Measurements from ENCODE around the gene ANKRD13B. TPM values are rescaled to one million over a fixed set of nuclear protein-coding genes. Genes with fewer than 3 reads are reported as not detected.

ANKRD13B gene
- total RNA-seq, 1 donor from 2014 or later: 16.7 TPM

DNA sequence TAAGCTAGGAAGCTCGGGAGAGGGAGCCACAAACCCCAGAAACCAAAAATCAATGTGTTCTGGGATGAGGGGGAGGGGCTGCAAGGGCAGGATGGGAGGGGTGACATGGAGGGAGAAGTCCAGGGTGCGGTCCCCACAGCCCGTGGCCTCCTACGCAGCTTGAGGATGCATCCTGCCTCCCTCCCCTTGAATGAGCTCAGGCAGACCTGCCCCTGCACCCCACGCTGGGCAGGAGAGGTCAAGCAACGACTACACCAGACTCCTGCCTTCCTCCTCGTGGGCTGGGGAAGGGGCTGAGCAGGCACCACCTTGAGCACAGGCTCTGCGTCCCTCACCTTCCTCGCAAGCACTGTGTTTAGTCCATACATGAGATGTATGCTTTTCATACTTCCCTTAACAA, 3.9 kb downstream of the ANKRD13B start:
- no peaks in the 10 kb centered on the region for H3K27me3 ChIP-seq
- DNase-seq (ENCODE audit: low spot score in 2 of 2): no peak
- no peak overlapping the region for H3K27ac ChIP-seq
- intact Hi-C loops (cut with DNase I): no loop called here
- peaks cover 13 to 15% of the 10 kb centered on the region in 2 donors for H3K4me1 ChIP-seq
- no peaks in the 10 kb centered on the region for H3K36me3 ChIP-seq
- H3K9me3 ChIP-seq: no peaks in the 10 kb centered on the region
- no peak overlapping the region for H3K4me3 ChIP-seq
- TF ChIP-seq, protein P1, sequence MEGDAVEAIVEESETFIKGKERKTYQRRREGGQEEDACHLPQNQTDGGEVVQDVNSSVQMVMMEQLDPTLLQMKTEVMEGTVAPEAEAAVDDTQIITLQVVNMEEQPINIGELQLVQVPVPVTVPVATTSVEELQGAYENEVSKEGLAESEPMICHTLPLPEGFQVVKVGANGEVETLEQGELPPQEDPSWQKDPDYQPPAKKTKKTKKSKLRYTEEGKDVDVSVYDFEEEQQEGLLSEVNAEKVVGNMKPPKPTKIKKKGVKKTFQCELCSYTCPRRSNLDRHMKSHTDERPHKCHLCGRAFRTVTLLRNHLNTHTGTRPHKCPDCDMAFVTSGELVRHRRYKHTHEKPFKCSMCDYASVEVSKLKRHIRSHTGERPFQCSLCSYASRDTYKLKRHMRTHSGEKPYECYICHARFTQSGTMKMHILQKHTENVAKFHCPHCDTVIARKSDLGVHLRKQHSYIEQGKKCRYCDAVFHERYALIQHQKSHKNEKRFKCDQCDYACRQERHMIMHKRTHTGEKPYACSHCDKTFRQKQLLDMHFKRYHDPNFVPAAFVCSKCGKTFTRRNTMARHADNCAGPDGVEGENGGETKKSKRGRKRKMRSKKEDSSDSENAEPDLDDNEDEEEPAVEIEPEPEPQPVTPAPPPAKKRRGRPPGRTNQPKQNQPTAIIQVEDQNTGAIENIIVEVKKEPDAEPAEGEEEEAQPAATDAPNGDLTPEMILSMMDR (IDR thresholded peaks at IDR 0.05): no peak

DNA sequence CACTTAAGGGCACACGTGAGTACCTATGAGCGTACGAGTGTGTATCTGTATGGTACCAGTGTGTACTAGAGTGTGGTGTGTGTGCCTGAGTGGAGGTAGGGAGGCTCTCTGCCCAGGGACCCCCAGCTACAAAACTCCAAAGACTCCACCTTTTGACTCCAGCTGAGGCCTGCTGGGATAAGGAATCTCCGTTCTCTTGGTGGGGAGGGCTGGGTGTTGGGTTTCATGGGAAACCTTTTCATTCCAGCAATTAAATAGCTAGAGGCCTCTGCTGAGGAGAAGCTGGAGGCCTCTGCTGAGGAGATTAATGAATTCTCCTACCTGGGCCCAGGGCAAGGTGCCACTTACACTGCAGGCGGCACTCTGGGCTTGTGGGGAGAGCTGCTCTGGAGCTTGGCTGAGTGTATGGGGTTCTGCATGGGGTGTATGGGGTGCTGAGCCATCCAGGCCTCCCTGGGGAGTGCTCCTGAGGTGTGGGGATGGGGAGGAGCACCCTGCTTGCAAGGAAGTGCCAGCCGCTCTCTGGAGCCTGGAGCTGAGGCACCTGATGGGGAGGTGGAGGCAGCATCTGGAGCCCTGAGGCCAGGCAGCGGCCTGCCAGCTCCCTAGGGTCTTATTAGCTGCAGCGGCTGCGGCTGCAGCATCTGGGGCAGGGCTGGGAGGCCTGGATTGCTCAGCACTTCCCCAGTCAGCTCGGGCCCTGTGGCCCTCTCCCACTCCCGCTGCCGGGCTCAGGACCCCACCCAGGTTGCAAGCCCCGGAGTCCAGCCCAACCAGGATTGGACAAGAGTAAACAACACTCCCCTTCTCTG, 4.6 kb downstream of the ANKRD13B start:
- no peaks in the 10 kb centered on the region for H3K36me3 ChIP-seq
- H3K9me3 ChIP-seq: no peaks in the 10 kb centered on the region
- H3K4me1 ChIP-seq: peaks cover 5 to 8% of the 10 kb centered on the region in 2 donors
- TF ChIP-seq, protein P1 (IDR thresholded peaks at IDR 0.05): no peak
- DNase-seq (ENCODE audit: low spot score in 2 of 2): no peak
- no peak overlapping the region for H3K4me3 ChIP-seq
- no peaks in the 10 kb centered on the region for H3K27me3 ChIP-seq
- no peak overlapping the region for H3K27ac ChIP-seq
- intact Hi-C loops (cut with DNase I): no loop called here

DNA sequence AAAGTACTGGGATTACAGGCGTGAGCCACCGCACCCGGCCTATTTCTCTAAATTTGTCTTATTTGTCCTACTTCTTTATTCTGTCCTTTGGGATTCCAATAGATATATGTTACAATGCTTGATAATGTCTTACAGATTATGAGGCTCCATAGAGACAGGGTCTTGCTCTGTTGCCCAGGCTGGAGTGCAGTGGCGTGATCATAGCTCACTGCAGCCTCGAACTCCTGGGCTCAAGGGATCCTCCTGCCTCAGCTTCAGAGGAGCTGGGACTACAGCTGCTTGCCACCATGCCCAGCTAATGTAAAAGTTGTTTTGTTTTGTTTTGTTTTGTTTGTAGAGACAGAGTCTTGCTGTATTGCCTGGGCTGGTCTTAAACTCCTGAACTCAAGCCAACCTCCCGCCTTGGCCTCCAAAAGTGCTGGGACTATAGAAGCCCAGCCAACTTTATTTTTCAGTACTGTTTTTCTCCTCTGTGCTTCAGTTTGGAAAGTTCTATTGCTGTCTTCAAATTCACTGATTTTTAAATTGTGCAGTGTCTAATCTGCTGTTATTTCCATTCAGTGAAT, 10.3 kb downstream of the ANKRD13B start:
- DNase-seq (ENCODE audit: low spot score in 2 of 2): no peak
- Histone ChIP-seq H3K27ac (no peak overlapping the region), H3K4me3 (no peak overlapping the region), H3K27me3 (no peaks in the 10 kb centered on the region), H3K4me1 (no peaks in the 10 kb centered on the region), H3K36me3 (no peaks in the 10 kb centered on the region), H3K9me3 (no peaks in the 10 kb centered on the region)
- TF ChIP-seq, protein P1 (IDR thresholded peaks at IDR 0.05): no peak
- intact Hi-C loops (cut with DNase I): no loop called here

DNA sequence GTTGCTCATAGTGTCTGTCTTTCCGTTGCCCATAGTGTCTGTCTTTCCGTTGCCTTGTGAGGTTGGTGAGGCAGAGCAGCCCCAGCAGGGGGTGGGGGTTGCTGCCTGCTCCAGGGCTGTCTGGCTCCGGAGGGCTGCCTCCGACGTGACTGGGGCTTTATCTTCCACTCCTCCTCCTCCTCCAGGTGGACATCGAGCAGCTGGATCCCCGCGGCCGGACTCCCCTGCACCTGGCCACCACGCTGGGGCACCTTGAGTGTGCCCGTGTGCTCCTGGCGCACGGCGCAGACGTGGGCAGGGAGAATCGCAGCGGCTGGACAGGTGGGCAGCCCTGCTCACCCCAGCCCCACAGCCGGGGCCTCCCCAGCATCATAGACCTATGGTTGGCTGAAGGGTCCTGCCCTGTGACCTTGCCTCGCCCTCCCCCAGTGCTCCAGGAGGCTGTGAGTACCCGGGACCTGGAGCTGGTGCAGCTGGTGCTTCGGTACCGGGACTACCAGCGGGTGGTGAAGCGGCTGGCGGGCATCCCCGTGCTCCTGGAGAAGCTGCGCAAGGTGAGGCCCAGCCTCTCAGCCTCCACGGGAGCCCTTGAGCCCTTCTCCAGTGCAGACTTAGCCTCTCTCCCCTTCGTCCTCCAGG, 14.7 kb downstream of the ANKRD13B start:
- no peaks in the 10 kb centered on the region for H3K9me3 ChIP-seq
- no peak for DNase-seq (ENCODE audit: low spot score in 2 of 2)
- H3K36me3 ChIP-seq: no peaks in the 10 kb centered on the region
- no peaks in the 10 kb centered on the region for H3K4me1 ChIP-seq
- H3K4me3 ChIP-seq: no peak overlapping the region
- no peak overlapping the region for H3K27ac ChIP-seq
- no peaks in the 10 kb centered on the region for H3K27me3 ChIP-seq
- TF ChIP-seq, protein P1 (IDR thresholded peaks at IDR 0.05): no peak
- intact Hi-C loops (cut with DNase I): no loop called here

DNA sequence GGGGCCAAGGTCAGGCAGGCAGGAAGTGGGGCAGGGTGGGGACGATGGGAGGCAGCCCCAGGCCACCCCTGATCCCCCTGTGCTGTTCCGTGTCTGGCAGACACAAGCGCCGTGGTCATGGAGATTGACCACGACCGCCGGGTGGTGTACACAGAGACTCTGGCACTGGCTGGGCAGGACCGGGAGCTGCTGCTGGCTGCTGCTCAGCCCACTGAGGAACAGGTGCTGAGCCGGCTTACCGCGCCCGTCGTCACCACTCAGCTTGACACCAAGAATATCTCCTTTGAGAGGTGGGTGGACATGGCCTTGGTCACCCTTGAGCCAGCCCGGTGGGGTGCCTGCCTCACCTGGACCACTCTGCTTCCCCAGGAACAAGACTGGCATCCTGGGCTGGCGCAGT, 16.1 kb downstream of the ANKRD13B start:
- Histone ChIP-seq H3K9me3 (no peaks in the 10 kb centered on the region), H3K4me3 (no peak overlapping the region), H3K27me3 (no peaks in the 10 kb centered on the region), H3K36me3 (no peaks in the 10 kb centered on the region), H3K4me1 (peaks cover 3 to 9% of the 10 kb centered on the region in 2 donors), H3K27ac (no peak overlapping the region)
- TF ChIP-seq, protein P1 (IDR thresholded peaks at IDR 0.05): no peak
- DNase-seq (ENCODE audit: low spot score in 2 of 2): no peak
- intact Hi-C loops (cut with DNase I): no loop called here
